GM19372 (cell line): Measurements from ENCODE around the gene MRPS18B.
A peak's percentile ranks its signal among the peaks of the same experiment; 100 is the strongest.
"Not testable (repeated sequence)": the region's sequence is repeated elsewhere in the genome, so short reads cannot be mapped to it uniquely, and the experiment has no call there.

Experiments
- ATAC-seq: cut with Tn5 transposase; IDR thresholded peaks from one replicate; pipeline ENCODE4 v1.9.1; 2021; ENCODE audit warnings: mild to moderate bottlenecking, low read depth, moderate library complexity; ENCODE audit not compliant: unreplicated experiment

MRPS18B gene

GRCh38 chr6:30617565-30618269 lies at the start of gene MRPS18B:
MRPS18B (plus strand) TSS chr6:30617840; CDS start chr6:30617866, 26 bp downstream.
- ATAC-seq = peak; percentile 72

- ATAC-seq = no peak
Measured at GRCh38 chr6:30568245-30568644, 49.4 kb upstream of the MRPS18B start.

GRCh38 chr6:30570263-30570662 lies 47.4 kb upstream of the MRPS18B start:
- ATAC-seq = no peak

GRCh38 chr6:30570740-30571074 lies 46.9 kb upstream of the MRPS18B start:
- no peak for ATAC-seq

GRCh38 chr6:30571075-30571761 lies 46.4 kb upstream of the MRPS18B start, which contains the start of gene ABCF1:
ABCF1 (plus strand) TSS chr6:30571442; CDS start chr6:30571488, 46 bp downstream.
- peak; percentile 94 for ATAC-seq

GRCh38 chr6:30571762-30572082 lies 45.9 kb upstream of the MRPS18B start:
- ATAC-seq = no peak

GRCh38 chr6:30572148-30572547 lies 45.5 kb upstream of the MRPS18B start:
- no peak for ATAC-seq

GRCh38 chr6:30573113-30573512 lies 44.5 kb upstream of the MRPS18B start:
- no peak for ATAC-seq

GRCh38 chr6:30578051-30578450 lies 39.6 kb upstream of the MRPS18B start:
- ATAC-seq = no peak

- no peak for ATAC-seq
Measured at GRCh38 chr6:30583921-30584320, 33.7 kb upstream of the MRPS18B start.

- ATAC-seq = no peak
Measured at GRCh38 chr6:30589754-30590358, 27.8 kb upstream of the MRPS18B start.

- no peak for ATAC-seq
Measured at GRCh38 chr6:30590509-30590908, 27.1 kb upstream of the MRPS18B start.

GRCh38 chr6:30591008-30591407 lies 26.6 kb upstream of the MRPS18B start:
- ATAC-seq = no peak

GRCh38 chr6:30592287-30592686 lies 25.4 kb upstream of the MRPS18B start:
- ATAC-seq = no peak

GRCh38 chr6:30597315-30598144 lies 20.1 kb upstream of the MRPS18B start:
- not testable (repeated sequence) for ATAC-seq

- ATAC-seq = no peak
Measured at GRCh38 chr6:30598912-30599624, 18.6 kb upstream of the MRPS18B start.

GRCh38 chr6:30599625-30600324 lies 17.9 kb upstream of the MRPS18B start:
- no peak for ATAC-seq

- ATAC-seq = no peak
Measured at GRCh38 chr6:30600451-30600961, 17.1 kb upstream of the MRPS18B start.

GRCh38 chr6:30601436-30601814 lies 16.2 kb upstream of the MRPS18B start:
- no peak for ATAC-seq
